ENCODE data around the gene RPS6KA4. TPM values are rescaled to one million over a fixed set of nuclear protein-coding genes. Genes with fewer than 3 reads are reported as not detected.

RPS6KA4 gene
- total RNA-seq, 1 donor from 2014 or later = 36.1 TPM

DNA sequence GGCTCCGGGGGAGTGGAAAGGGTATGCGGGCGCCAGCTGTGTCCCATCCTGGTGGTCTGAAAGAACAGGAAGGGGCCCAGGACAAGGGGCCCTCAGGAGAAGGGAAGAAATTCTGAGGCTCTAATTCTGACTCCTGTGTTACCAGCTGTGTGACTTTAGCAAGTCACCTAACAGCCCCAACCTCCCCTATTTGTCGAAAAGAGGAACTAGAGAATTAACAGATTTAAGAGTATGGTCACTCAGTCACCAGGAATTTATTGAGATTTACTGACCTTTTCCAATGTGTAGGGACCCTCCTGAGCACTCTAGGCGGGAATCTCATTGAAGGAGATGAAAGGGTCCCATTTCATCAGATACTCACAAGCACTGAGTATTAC lies 14.6 kb downstream of the RPS6KA4 start:
- no peak for DNase-seq
- TF ChIP-seq, protein P1, sequence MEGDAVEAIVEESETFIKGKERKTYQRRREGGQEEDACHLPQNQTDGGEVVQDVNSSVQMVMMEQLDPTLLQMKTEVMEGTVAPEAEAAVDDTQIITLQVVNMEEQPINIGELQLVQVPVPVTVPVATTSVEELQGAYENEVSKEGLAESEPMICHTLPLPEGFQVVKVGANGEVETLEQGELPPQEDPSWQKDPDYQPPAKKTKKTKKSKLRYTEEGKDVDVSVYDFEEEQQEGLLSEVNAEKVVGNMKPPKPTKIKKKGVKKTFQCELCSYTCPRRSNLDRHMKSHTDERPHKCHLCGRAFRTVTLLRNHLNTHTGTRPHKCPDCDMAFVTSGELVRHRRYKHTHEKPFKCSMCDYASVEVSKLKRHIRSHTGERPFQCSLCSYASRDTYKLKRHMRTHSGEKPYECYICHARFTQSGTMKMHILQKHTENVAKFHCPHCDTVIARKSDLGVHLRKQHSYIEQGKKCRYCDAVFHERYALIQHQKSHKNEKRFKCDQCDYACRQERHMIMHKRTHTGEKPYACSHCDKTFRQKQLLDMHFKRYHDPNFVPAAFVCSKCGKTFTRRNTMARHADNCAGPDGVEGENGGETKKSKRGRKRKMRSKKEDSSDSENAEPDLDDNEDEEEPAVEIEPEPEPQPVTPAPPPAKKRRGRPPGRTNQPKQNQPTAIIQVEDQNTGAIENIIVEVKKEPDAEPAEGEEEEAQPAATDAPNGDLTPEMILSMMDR (IDR thresholded peaks at IDR 0.05) = no peak
- no peak overlapping the region for H3K4me3 ChIP-seq
- intact Hi-C loops (cut with DNase I) = no loop called here
- no peaks in the 10 kb centered on the region for H3K27me3 ChIP-seq (ENCODE audit: low read depth)
- H3K4me1 ChIP-seq = no peaks in the 10 kb centered on the region
- H3K36me3 ChIP-seq = peaks cover 30% of the 10 kb centered on the region
- no peaks in the 10 kb centered on the region for H3K9me3 ChIP-seq
- no peak for ATAC-seq
- H3K27ac ChIP-seq = no peak overlapping the region

DNA sequence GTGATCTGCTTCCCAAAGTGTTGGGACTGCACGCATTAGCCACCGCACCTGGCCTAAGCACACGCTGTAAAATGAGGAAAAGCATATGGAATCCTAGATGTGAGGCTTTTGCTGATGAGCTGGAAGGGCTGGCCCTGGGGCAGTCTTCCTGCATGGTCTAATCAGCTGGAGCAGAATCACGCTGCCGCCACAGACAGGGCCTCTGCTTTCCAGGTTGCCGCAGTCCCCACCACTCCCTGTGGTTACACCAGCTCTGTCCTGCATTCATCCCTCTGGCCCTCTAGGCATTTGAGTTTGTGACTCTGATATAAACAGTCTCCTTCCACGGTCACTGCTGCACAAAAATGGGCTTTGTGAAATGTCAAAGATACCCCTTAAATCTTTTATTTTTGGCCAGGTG lies 17.1 kb downstream of the RPS6KA4 start:
- no peak for DNase-seq
- H3K9me3 ChIP-seq = no peaks in the 10 kb centered on the region
- no peak for ATAC-seq
- H3K36me3 ChIP-seq = peaks cover 7% of the 10 kb centered on the region
- TF ChIP-seq, protein P1 (IDR thresholded peaks at IDR 0.05) = no peak
- H3K27me3 ChIP-seq (ENCODE audit: low read depth) = no peaks in the 10 kb centered on the region
- intact Hi-C loops (cut with DNase I) = no loop called here
- no peaks in the 10 kb centered on the region for H3K4me1 ChIP-seq
- no peak overlapping the region for H3K4me3 ChIP-seq
- no peak overlapping the region for H3K27ac ChIP-seq

DNA sequence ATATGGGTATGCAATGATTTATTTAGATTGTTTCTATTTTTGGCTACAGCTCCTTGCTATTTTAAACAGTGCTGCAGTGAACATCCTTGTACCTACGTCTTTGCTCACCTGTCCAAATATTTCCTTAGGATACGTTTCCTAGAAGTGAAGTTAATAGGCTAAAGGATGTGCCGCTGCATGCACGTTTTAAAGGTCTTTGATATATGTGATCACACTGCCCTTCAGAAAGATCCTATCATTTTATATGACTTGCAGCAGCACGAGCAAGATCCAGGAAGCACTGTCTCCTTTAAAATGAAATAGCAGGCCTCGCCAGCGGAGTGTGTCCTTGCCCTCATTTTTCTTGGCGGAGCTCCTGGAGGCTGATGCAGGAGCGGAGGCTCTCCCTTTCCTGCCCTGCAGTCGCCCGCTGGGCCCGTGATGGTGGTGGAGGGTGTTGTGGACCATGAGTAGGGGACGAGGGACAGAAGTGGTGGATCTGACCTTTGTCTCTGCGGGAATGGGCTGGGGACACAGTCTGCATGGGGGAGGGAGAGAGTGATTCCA lies 19.4 kb downstream of the RPS6KA4 start:
- no peaks in the 10 kb centered on the region for H3K4me1 ChIP-seq
- H3K27me3 ChIP-seq (ENCODE audit: low read depth) = peaks cover 4% of the 10 kb centered on the region
- no peaks in the 10 kb centered on the region for H3K9me3 ChIP-seq
- TF ChIP-seq, protein P1 (IDR thresholded peaks at IDR 0.05) = no peak
- no peak for ATAC-seq
- no peak overlapping the region for H3K4me3 ChIP-seq
- H3K36me3 ChIP-seq = no peaks in the 10 kb centered on the region
- DNase-seq = no peak
- no peak overlapping the region for H3K27ac ChIP-seq
- intact Hi-C loops (cut with DNase I) = no loop called here

DNA sequence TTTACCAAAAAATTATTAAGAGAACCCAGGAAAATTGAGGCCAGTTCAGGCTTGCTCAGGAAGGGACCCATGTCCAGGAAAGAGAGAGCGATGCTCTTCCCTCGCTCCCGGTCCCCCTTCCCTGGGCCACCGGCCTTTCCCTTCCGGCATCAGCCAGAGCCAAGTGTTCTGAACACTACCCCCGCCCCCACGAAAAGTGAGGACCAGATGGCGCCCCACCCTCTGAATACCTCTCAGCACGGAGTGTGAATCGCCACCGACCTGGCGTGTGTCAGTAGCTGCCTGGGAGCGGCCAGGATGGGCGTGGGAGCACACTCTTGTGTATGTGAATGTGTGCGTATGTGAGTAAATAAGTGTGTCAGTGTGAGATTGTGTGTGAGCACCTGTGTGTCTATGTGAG lies 20.2 kb downstream of the RPS6KA4 start:
- no peak overlapping the region for H3K27ac ChIP-seq
- no peaks in the 10 kb centered on the region for H3K9me3 ChIP-seq
- no peaks in the 10 kb centered on the region for H3K36me3 ChIP-seq
- no peak overlapping the region for H3K4me3 ChIP-seq
- DNase-seq = no peak
- intact Hi-C loops (cut with DNase I) = no loop called here
- TF ChIP-seq, protein P1 (IDR thresholded peaks at IDR 0.05) = no peak
- peaks cover 7% of the 10 kb centered on the region for H3K27me3 ChIP-seq (ENCODE audit: low read depth)
- no peaks in the 10 kb centered on the region for H3K4me1 ChIP-seq
- ATAC-seq = no peak

DNA sequence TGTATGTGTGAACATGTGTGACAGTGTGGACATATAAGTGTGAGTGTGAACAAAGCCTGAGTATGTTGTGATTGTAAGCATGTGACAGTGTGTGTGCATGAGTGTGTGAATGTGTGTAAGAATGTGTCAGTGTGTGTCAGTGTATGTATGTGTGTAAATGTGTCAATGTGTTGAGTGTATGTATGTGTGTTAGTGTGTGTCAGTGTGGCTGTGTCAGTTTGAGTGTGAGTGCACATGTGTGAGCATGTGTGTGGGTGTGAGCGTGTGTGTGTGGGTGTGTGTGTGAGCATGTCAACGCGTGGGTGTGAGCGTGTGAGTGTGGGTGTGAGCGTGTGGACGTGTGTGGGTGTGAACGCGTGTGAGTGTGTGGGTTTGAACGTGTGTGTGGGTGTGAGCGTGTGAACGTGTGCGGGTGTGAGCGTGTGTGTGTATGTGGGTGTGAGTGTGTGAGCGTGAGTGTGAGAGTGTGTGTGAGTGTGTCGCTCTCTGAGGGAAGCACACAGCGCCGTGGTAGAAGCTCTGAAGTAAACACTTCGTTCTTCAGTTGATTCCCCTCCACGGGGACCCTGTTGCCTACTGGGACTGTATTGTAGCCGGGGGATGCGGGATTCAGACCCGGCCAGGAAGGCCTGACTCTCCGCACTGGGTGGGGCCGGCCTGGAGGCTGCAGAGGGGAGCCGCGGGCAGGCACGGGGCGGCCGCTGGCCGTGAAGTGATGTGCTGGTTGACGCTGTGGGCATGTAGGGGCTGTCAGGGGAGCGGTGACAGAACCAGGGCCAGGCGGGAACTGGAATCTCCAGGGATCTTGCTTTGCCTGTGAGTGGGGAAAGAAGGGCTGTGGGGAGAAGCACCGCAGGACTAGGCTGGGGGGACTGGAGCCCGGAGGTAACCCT lies 21.1 kb downstream of the RPS6KA4 start:
- H3K9me3 ChIP-seq = no peaks in the 10 kb centered on the region
- H3K4me3 ChIP-seq = no peak overlapping the region
- no peaks in the 10 kb centered on the region for H3K4me1 ChIP-seq
- peaks cover 10% of the 10 kb centered on the region for H3K27me3 ChIP-seq (ENCODE audit: low read depth)
- H3K27ac ChIP-seq = no peak overlapping the region
- no peaks in the 10 kb centered on the region for H3K36me3 ChIP-seq
- TF ChIP-seq, protein P1 (IDR thresholded peaks at IDR 0.05) = no peak
- intact Hi-C loops (cut with DNase I) = no loop called here
- DNase-seq (no peak), ATAC-seq (no peak)
